GM18499 (cell line): ENCODE measurements around the gene SORCS3.

Experiments used
- ATAC-seq: cut with Tn5 transposase; IDR thresholded peaks from one replicate; pipeline ENCODE4 v1.9.1; 2021; ENCODE audit warnings: moderate number of reproducible peaks; ENCODE audit not compliant: insufficient read depth, unreplicated experiment

Gene SORCS3

DNA sequence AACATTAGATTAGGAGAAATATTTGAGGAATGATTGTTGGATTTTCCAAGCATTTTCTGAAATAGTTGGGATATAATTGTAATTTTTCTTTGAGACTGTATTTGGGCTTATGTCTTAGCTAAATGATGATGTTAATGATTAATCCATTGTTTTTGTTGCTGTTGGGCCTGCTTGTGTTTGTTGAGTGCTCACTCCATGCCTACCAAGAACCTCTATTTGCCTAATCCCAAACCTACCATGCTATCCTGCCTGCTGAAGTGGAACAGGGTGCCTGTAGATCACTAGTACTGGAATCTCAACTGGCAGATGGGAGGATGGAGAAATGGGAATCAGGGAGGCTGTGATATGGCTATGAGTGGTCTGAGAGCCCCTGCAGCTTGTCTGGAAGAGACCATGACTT, 565.5 kb downstream of the SORCS3 start:
- ATAC-seq: no peak

DNA sequence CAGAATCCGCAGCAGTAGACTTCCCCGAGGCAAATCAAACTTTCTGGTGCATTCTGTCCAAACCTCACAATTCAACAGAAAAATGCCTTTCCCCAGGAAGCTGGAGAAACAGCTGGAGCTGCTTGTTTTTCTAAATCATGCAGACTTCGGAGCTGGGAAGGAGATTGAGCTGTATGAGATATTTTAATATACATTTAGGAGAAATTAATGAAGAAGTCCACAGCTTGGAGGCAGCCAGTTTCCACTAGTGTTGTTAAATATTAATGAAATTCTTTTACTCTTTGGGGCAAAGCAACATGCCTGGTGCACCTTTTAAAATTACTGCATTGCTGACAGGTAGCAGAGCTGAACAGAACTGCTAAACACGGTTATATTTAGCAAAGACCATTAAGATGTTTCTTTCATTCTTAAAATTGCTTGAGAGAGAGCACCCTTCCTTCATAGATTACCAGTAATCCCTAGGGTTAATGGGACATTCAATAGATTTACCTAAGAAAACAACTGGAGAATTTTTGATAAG, 566.4 kb downstream of the SORCS3 start:
- no peak for ATAC-seq

DNA sequence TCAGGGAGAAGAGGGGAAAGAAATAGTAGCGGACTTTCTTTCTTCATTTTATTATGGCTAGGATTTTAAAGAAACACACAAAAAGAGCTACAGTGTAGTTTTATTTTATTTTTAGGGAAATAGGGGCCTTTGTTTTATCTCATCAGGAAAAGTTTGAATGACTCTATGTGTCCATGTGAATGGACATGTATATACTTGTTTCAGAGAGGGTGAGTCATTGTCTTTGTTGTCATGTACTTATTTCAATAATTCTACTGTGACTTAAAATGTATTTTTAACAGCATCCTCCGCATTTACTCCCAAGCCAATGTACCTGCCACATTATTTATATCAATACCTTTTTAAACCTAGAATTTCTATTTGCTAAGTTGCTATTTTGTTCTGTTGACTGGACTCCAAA, 569.5 kb downstream of the SORCS3 start:
- no peak for ATAC-seq

GRCh38 chr10:105237685-105238084, 596.6 kb downstream of the SORCS3 start:
- no peak for ATAC-seq

DNA sequence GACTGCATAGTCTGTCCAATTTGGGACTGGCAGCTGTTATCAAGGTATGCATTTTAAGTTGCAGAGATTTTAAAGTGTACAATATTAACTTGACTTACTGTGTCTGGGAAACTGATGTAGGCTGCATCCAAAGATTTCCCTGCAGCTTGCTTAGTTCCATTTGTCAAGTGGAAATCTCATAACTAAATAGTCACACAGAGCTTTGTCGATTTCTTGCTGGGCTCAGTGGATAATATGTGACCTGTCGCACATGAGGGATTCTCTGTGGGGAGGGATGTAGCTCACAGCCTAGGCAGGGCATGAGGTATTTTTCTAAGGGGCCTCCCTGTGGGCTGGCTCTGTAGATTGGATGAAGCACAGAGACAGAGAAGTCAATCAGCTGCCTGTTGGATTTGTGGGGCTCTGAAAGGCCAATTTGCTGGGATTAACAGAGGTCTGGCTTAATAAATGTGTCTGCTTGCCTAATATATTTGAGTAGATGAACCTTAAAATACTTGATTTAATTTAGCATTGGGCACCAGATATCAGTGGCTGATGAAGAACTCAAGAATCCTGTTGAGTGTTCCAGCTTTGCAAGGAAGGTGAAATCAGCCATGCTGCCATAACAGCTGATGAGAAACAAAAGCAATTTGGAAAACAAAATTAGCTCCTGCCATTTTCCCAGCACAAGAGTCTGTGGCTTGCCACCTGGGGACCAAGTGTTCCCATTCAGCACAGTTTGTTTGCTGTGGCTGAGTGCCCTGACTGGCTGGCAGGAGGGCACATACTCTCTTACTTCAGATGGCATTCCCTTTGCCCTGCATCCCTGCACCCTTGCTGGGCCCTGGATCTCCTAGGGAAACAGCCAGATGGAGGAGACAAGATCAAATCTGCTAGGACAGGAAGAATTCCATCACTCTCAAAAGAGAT, 598.5 kb downstream of the SORCS3 start:
- no peak for ATAC-seq

DNA sequence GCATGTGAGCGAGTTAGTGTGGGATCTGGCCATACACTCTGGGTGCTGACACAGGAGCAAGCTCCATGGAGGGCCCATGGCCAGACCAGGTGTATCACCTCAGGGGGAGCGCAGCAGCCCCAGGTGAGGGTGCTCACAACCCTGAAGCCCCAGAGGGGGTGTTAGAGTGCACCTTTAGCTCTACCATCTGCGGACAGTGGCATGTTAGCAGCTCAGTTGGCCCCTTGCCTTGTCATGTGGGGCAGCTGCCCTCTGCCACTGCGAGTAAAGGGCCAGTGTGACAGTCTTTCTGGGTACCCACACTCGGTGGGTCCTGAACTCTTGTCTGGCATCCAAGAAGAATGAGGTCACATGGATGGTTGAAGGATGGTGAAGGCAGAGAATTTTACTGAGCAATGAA, 600.2 kb downstream of the SORCS3 start:
- no peak for ATAC-seq

DNA sequence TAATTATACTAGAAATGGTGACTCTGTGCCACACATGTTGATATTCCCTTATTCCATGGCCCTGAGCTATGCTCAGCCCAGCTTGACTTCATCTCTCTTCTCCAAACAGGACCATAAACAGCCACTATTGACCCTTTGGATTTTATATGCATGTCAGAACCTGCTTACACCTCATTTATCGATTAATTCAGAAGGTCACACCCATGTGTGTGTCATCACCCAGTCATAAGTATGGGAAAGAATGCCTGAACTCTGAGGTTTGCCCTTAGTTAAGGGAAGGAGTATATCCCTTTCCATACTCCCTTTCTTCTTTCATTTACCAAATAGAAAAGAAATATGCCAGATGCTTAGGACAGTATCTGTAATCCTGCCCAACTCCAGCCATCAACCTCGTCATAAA, 602.3 kb downstream of the SORCS3 start:
- ATAC-seq: no peak

- no peak for ATAC-seq
Observed at GRCh38 chr10:105243825-105244224, 602.7 kb downstream of the SORCS3 start.

DNA sequence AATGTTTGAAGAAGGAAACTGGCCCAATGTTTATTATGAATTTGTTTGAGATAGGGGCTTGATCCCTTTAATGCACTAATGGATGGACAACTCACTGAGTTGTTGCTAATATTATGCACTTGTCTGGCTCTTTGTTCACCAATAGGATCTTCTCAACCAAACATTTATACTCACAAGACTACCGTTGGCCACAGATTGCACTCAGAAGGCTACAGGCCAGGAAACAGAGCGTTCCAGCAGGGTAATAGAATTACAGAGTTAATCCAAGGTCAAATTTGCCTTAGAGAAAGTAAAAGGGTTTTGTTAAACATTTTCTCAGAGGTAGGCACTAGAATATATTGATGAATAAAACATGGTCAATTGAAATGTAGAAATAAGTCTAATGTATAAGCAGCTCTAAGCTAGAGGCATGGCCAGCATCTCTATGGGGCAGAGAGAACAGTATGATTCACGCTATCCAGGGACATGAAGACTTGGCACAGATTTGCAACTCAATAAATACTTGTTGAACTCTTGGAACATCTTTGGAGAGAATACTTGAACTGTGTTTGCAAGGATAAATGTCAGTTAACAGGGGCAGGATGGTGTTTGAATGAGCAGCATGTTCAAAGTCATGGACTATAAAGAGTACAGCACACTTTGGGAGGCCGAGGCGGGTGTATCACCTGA, 606.9 kb downstream of the SORCS3 start:
- no peak for ATAC-seq

DNA sequence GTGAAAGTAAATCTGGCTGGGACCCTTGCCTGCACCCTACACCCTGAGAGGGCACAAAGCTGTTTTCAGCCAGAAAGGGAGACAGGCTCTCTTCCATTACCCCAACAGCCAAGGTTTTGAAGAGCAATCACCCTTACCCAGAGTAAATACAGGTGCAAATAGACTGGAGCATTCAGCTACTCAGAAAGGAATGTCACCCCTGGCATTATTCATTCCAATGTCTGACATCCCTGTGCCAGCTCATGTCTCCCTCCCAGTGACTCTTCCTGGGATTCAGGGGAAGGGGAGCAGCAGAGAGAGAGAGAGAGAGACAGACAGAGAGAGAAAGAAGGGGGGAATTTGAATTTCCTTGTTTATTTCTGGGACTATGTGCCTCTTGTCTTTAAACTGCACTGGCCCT, 611.8 kb downstream of the SORCS3 start:
- no peak for ATAC-seq

- no peak for ATAC-seq
Observed at GRCh38 chr10:105253515-105254212, 612.6 kb downstream of the SORCS3 start.

- ATAC-seq: no peak
Observed at GRCh38 chr10:105258036-105258673, 617.1 kb downstream of the SORCS3 start.

DNA sequence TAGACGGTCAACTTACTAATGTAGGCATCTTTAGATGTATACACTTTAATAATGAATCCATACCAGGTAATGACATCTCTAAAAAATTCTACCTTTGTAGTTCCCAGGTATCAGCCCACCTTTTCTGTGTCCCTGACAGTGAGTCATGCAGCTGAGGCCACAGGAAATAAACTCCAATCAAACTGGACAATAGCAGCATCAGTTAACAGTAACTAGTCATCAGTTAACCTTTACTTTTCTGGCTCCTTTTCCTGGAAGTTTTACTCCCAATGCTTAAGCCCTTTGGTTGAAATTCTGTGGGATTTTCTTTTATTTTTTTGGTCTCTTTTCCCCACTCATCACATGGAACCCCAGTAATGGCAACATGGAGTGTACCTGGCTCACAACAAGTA, 617.6 kb downstream of the SORCS3 start:
- ATAC-seq: no peak

- ATAC-seq: no peak
Observed at GRCh38 chr10:105259201-105259600, 618.1 kb downstream of the SORCS3 start.

DNA sequence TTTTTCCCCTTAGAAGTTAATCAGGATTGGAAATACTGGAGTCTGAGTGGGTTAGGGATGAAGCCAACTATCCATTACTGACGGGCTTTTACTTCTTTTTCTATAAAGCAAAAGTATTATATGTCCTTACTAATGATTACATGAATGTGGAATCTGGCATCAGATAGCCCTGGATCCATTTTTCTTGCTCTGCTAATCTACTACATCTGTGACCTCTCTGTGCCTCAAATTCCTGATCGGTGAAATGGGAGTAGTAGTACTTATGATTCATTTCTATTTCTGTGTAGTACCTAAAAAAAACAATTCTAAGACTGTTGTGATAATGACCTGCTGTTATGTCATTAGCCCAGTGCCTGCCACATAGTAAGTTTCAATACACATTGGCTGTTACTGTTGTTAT, 621.6 kb downstream of the SORCS3 start:
- ATAC-seq: no peak

- no peak for ATAC-seq
Observed at GRCh38 chr10:105266966-105267539, 626.0 kb downstream of the SORCS3 start.

- ATAC-seq: no peak
Observed at GRCh38 chr10:105268961-105269360, 627.9 kb downstream of the SORCS3 start.

DNA sequence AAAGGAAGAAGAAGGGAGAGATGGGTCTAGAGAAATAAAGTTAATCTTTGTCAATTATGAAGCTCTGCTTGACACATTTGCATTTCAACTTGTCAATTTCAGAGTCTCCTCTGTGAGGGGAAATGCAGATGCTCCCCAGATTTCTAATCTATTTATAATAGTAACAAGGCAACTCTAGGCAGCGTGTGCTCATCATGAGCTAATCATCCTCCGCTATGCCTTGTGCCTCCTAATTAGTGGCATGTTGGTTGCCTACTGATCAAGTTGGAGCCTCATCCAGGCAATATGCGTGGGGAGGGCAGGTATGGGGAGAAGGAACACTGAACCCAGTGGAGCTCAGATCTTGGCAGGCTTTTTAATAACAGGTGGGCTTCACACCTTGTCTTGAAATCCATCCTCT, 628.6 kb downstream of the SORCS3 start:
- ATAC-seq: no peak

DNA sequence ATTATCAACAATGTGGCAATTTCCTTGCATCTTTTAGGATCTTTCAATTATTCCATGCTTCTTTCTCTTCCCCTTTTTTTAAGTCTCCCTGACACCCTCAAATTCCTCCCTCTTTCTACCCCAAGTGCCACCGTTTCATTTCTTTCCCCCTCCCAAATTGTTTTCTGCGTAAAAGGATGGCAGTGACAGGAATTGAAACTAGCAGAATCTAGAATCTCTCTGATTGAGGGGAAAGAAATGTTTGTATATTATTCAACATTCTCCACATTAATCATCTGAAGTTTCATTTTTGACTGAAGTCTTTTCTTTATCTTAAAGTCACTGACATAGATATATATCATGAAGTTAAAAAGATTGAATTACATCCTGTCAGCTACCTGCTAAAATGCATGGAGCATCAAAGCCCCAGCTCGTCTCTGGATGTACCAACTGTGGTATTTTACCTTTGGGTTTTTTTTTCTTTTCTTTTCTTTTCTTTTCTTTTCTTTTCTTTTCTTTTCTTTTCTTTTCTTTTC, 633.5 kb downstream of the SORCS3 start:
- ATAC-seq: no peak

- no peak for ATAC-seq
Observed at GRCh38 chr10:105278439-105278838, 637.3 kb downstream of the SORCS3 start.
